ENCODE measurements around the gene C19orf44.

GRCh38 chr19:16497837-16498236 lies 1.6 kb downstream of the C19orf44 start:
- no peak for TF ChIP-seq CTCF (IDR thresholded peaks at IDR 0.05)
- no peak for TF ChIP-seq POLR2AphosphoS5 (IDR thresholded peaks at IDR 0.05)
- TF ChIP-seq POLR2A (IDR thresholded peaks at IDR 0.05) = no peak
